ENCODE results near the gene STK32B.
"Not testable (repeated sequence)": the region's sequence is repeated elsewhere in the genome, so short reads cannot be mapped to it uniquely, and the experiment has no call there.

STK32B gene

GRCh38 chr4:5165420-5166369 lies 114.4 kb downstream of the STK32B start:
- peak; percentile 86 for DNase-seq

GRCh38 chr4:5166377-5166776 lies 115.1 kb downstream of the STK32B start:
- no peak for DNase-seq

- DNase-seq = no peak
These were observed 117.6 kb downstream of the STK32B start for GRCh38 chr4:5168891-5169290.

- not testable (repeated sequence) for DNase-seq
These were observed 124.6 kb downstream of the STK32B start for GRCh38 chr4:5175836-5176235.

GRCh38 chr4:5184606-5185005 lies 133.3 kb downstream of the STK32B start:
- peak; percentile 42 for DNase-seq

- DNase-seq = no peak
These were observed 134.3 kb downstream of the STK32B start for GRCh38 chr4:5185551-5185950.

- DNase-seq = no peak
These were observed 135.2 kb downstream of the STK32B start for GRCh38 chr4:5186271-5187064.

GRCh38 chr4:5188130-5188529 lies 136.8 kb downstream of the STK32B start:
- no peak for DNase-seq

- DNase-seq = peak; percentile 9
These were observed 140.6 kb downstream of the STK32B start for GRCh38 chr4:5191831-5192230.

- peak; percentile 25 for DNase-seq
These were observed 141.0 kb downstream of the STK32B start for GRCh38 chr4:5192271-5192670.

- no peak for DNase-seq
These were observed 141.4 kb downstream of the STK32B start for GRCh38 chr4:5192678-5193077.

- DNase-seq = no peak
These were observed 147.6 kb downstream of the STK32B start for GRCh38 chr4:5198656-5199541.

- no peak for DNase-seq
These were observed 148.6 kb downstream of the STK32B start for GRCh38 chr4:5199912-5200311.

GRCh38 chr4:5200513-5200912 lies 149.2 kb downstream of the STK32B start:
- DNase-seq = no peak

- DNase-seq = peak; percentile 13
These were observed 152.2 kb downstream of the STK32B start for GRCh38 chr4:5203309-5203992.

GRCh38 chr4:5203993-5204310 lies 152.7 kb downstream of the STK32B start:
- DNase-seq = no peak

- DNase-seq = no peak
These were observed 153.5 kb downstream of the STK32B start for GRCh38 chr4:5204781-5205180.

GRCh38 chr4:5206016-5206790 lies 154.9 kb downstream of the STK32B start:
- DNase-seq = peak; percentile 86

GRCh38 chr4:5209862-5210261 lies 158.6 kb downstream of the STK32B start:
- DNase-seq = no peak

GRCh38 chr4:5211282-5211839 lies 160.1 kb downstream of the STK32B start:
- no peak for DNase-seq

Data from EL (cell line).